HepG2 (cell line): ENCODE data around the gene ALOXE3. TPM values are rescaled to one million over a fixed set of nuclear protein-coding genes. Genes with fewer than 3 reads are reported as not detected.

Experiments
- HNF4A ChIP-seq: sonication (generic); formaldehyde crosslinking; IDR thresholded peaks from 2 replicates; pipeline ENCODE4 v1.4.0; 2020; ENCODE audit warnings: missing genetic modification reagents
- KDM3A ChIP-seq: IDR thresholded peaks from 2 replicates; pipeline ENCODE4 v1.6.1; 2018; ENCODE audit warnings: low read depth, missing compliant biosample characterization
- MAF1 ChIP-seq: sonication (generic); formaldehyde crosslinking; IDR thresholded peaks from 2 replicates; pipeline ENCODE4 v1.5.0; 2020; ENCODE audit warnings: missing genetic modification reagents, borderline replicate concordance
- NFATC3 ChIP-seq: sonication (generic); formaldehyde crosslinking; IDR thresholded peaks from 2 replicates; pipeline ENCODE4 v1.5.1; 2020; ENCODE audit warnings: mild to moderate bottlenecking, missing genetic modification reagents
- NONO ChIP-seq, 2 experiments: fragments of 450-650 bp in 1 of 2; sonication (generic) in 1 of 2; formaldehyde crosslinking in 1 of 2; IDR thresholded peaks in 1 of 2; conservative IDR thresholded peaks in 1 of 2; 2 replicates each; pipeline versions ENCODE4 v1.6.1 to v1.8.0; 2017 to 2022; ENCODE audit warnings: mild to moderate bottlenecking in 1 of 2, missing genetic modification reagents in 1 of 2, moderate library complexity in 1 of 2
- PAF1 ChIP-seq: IDR thresholded peaks from 2 replicates; pipeline ENCODE4 v1.6.1; 2016; ENCODE audit warnings: missing genetic modification reagents, missing compliant biosample characterization
- SAFB2 ChIP-seq: sonication (generic); formaldehyde crosslinking; IDR thresholded peaks from 2 replicates; pipeline ENCODE4 v1.5.1; 2020; ENCODE audit warnings: missing genetic modification reagents, low read depth, mild to moderate bottlenecking, borderline replicate concordance
- STAG1 ChIP-seq: sonication (generic); formaldehyde crosslinking; IDR thresholded peaks from 2 replicates; pipeline ENCODE4 v1.4.0; 2020; ENCODE audit warnings: missing genetic modification reagents
- SYNCRIP ChIP-seq: fragments of 200-400 bp; formaldehyde crosslinking; IDR thresholded peaks from 2 replicates; pipeline ENCODE4 v1.6.1; 2018; ENCODE audit warnings: mild to moderate bottlenecking, low read depth, low read length; ENCODE audit not compliant: insufficient read depth
- ZNF12 ChIP-seq: sonication (generic); formaldehyde crosslinking; IDR thresholded peaks from 2 replicates; pipeline ENCODE4 v1.5.0; 2020; ENCODE audit warnings: missing genetic modification reagents
- ZNF235 ChIP-seq: sonication (generic); formaldehyde crosslinking; IDR thresholded peaks from 2 replicates; pipeline ENCODE4 v1.8.1; 2023; ENCODE audit warnings: mild to moderate bottlenecking, missing genetic modification reagents, borderline replicate concordance
- ZNF343 ChIP-seq: sonication (generic); formaldehyde crosslinking; IDR thresholded peaks from 2 replicates; pipeline ENCODE4 v1.4.0; 2020; ENCODE audit warnings: mild to moderate bottlenecking, missing genetic modification reagents
- ZNF543 ChIP-seq: sonication (generic); formaldehyde crosslinking; IDR thresholded peaks from 2 replicates; pipeline ENCODE4 v1.4.0; 2020; ENCODE audit warnings: mild to moderate bottlenecking, missing genetic modification reagents
- ZNF678 ChIP-seq: sonication (generic); formaldehyde crosslinking; IDR thresholded peaks from 2 replicates; pipeline ENCODE4 v1.4.0; 2020; ENCODE audit warnings: mild to moderate bottlenecking, missing genetic modification reagents
- ZNF747 ChIP-seq: sonication (generic); formaldehyde crosslinking; IDR thresholded peaks from 2 replicates; pipeline ENCODE4 v1.8.1; 2023; ENCODE audit warnings: missing genetic modification reagents, mild to moderate bottlenecking, borderline replicate concordance
- polyA plus RNA-seq, 8 experiments: library from polyadenylated mRNA; depleted of rRNA in 3 of 8; stranded (reverse) in 7 of 8; unstranded in 1 of 8; fragments of >200 nt; fragmentation: Illumina TruSeq in 4 of 8; extraction: Trizol in 4 of 8; gene quantifications; 2 replicates each; pipeline versions ENCODE4 v1.2.1 to v1.2.3, GENCODE V29; 2011 to 2016; ENCODE audit warnings: low read depth in 4 of 8, missing spikeins in 1 of 8, mixed read lengths in 1 of 8; ENCODE audit not compliant: insufficient read depth in 1 of 8
- total RNA-seq, 5 experiments: library from RNA; depleted of rRNA; stranded (reverse); fragments of >200 nt; fragmentation: Illumina TruSeq; extraction: Trizol; gene quantifications; 2 replicates each; pipeline ENCODE4 v1.2.3, GENCODE V29; 2016; ENCODE audit warnings: low read depth in 1 of 5
- TF ChIP-seq, protein P1 (sequence below): sonication (generic); formaldehyde crosslinking; IDR thresholded peaks from 2 replicates; pipeline ENCODE4 v1.4.0; 2020; ENCODE audit warnings: missing genetic modification reagents, borderline replicate concordance
- TF ChIP-seq, protein P2 (sequence below): sonication (generic); formaldehyde crosslinking; IDR thresholded peaks from 2 replicates; pipeline ENCODE4 v1.5.0; 2020; ENCODE audit warnings: missing genetic modification reagents, mild to moderate bottlenecking, borderline replicate concordance
- TF ChIP-seq, protein P3 (sequence below): sonication (generic); IDR thresholded peaks from 2 replicates; pipeline ENCODE4 v1.6.1; 2016; ENCODE audit warnings: low read depth, borderline replicate concordance
- TF ChIP-seq, protein P4 (sequence below): sonication (generic); formaldehyde crosslinking; IDR thresholded peaks from 2 replicates; pipeline ENCODE4 v1.4.0; 2020; ENCODE audit warnings: mild to moderate bottlenecking, missing genetic modification reagents
- TF ChIP-seq, protein P5 (sequence below): sonication (generic); formaldehyde crosslinking; IDR thresholded peaks from 2 replicates; pipeline ENCODE4 v1.9.0; 2022; ENCODE audit warnings: low read depth, missing genetic modification reagents

The ALOXE3 gene
- total and polyA plus RNA-seq, 2 of the 13 experiments (the other 11 are each of a cell fraction or from before 2014, with no cell fraction given): 0.07 TPM; not detected in 1

DNA sequence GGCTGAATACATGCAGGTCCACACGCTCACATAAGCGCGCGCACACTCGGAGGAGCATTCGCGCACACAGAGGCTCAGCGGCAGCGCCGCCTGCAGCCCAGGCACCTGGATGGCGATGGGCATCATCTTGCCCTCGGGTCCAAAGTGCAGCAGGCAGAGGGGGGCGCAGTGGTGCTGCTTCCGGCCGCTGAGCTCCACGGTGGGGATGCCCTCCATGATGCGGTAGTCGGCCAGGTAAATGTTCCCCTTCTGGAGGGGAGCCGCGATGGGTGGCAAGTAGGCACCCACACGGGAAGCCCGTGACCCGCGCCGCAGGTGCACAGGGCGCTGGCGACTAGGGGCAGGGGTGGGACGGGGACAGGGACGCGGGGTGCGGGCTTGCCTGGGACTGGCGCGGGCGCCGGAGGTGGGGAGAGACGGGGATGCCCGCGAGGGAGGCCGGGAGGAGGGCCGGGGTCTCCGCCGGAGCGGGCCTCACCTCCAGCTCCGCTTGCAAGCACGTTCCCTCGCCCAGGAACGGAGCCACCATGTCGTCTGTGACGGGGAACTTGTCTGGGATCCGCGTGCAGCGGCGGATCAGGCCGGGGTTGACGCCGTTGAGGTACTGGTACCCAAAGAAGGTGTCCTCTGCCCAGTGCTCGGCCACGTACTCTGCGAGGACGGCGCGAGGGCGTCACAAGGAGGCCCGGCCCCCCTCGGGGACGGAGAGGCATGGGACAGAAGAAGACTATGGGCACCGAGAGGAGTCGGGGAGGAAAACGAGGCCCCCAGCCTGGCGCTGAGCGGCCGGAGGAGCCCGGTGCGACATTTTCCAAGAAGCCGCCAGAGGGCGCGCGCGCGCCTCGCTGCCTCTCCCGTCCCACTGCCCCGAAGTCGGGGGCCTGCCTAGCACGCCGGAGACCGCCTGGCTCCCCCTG lies 38.8 kb downstream of the ALOXE3 start (continued):
- TF ChIP-seq, protein P1, sequence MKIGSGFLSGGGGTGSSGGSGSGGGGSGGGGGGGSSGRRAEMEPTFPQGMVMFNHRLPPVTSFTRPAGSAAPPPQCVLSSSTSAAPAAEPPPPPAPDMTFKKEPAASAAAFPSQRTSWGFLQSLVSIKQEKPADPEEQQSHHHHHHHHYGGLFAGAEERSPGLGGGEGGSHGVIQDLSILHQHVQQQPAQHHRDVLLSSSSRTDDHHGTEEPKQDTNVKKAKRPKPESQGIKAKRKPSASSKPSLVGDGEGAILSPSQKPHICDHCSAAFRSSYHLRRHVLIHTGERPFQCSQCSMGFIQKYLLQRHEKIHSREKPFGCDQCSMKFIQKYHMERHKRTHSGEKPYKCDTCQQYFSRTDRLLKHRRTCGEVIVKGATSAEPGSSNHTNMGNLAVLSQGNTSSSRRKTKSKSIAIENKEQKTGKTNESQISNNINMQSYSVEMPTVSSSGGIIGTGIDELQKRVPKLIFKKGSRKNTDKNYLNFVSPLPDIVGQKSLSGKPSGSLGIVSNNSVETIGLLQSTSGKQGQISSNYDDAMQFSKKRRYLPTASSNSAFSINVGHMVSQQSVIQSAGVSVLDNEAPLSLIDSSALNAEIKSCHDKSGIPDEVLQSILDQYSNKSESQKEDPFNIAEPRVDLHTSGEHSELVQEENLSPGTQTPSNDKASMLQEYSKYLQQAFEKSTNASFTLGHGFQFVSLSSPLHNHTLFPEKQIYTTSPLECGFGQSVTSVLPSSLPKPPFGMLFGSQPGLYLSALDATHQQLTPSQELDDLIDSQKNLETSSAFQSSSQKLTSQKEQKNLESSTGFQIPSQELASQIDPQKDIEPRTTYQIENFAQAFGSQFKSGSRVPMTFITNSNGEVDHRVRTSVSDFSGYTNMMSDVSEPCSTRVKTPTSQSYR (CRISPR knock-in tag): peak; percentile 60; the same call in 1 of the 2 replicates
- TF ChIP-seq NONO (IDR thresholded peaks at IDR 0.05): no peak
- peak; percentile 71; the same call in 1 of the 2 replicates for TF ChIP-seq NONO (CRISPR knock-in tag; conservative IDR thresholded peaks at IDR 0.05)
- TF ChIP-seq, protein P2, sequence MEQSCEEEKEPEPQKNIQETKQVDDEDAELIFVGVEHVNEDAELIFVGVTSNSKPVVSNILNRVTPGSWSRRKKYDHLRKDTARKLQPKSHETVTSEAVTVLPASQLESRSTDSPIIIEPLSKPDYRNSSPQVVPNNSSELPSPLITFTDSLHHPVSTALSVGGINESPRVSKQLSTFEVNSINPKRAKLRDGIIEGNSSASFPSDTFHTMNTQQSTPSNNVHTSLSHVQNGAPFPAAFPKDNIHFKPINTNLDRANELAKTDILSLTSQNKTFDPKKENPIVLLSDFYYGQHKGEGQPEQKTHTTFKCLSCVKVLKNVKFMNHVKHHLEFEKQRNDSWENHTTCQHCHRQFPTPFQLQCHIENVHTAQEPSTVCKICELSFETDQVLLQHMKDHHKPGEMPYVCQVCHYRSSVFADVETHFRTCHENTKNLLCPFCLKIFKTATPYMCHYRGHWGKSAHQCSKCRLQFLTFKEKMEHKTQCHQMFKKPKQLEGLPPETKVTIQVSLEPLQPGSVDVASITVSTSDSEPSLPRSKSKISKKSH: 0 out of 2 replicates have a peak, but pooled peaks have one; percentile 15
- peak; percentile 62 for TF ChIP-seq STAG1 (CRISPR knock-in tag)
- peak; percentile 70 for TF ChIP-seq ZNF747 (CRISPR knock-in tag)
- TF ChIP-seq ZNF12: 0 out of 2 replicates have a peak, but pooled peaks have one; percentile 13
- TF ChIP-seq MAF1: 0 out of 2 replicates have a peak, but pooled peaks have one; percentile 36
- peak; percentile 22; the same call in 1 of the 2 replicates for TF ChIP-seq NFATC3 (CRISPR knock-in tag)
- TF ChIP-seq, protein P3, sequence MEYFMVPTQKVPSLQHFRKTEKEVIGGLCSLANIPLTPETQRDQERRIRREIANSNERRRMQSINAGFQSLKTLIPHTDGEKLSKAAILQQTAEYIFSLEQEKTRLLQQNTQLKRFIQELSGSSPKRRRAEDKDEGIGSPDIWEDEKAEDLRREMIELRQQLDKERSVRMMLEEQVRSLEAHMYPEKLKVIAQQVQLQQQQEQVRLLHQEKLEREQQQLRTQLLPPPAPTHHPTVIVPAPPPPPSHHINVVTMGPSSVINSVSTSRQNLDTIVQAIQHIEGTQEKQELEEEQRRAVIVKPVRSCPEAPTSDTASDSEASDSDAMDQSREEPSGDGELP: no peak
- TF ChIP-seq, protein P4, sequence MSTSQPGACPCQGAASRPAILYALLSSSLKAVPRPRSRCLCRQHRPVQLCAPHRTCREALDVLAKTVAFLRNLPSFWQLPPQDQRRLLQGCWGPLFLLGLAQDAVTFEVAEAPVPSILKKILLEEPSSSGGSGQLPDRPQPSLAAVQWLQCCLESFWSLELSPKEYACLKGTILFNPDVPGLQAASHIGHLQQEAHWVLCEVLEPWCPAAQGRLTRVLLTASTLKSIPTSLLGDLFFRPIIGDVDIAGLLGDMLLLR (CRISPR knock-in tag): peak; percentile 30; the same call in 1 of the 2 replicates
- TF ChIP-seq KDM3A (CRISPR knock-in tag): peak; percentile 39; the same call in 1 of the 2 replicates
- peak; percentile 98 for TF ChIP-seq HNF4A (CRISPR knock-in tag)
- TF ChIP-seq, protein P5, sequence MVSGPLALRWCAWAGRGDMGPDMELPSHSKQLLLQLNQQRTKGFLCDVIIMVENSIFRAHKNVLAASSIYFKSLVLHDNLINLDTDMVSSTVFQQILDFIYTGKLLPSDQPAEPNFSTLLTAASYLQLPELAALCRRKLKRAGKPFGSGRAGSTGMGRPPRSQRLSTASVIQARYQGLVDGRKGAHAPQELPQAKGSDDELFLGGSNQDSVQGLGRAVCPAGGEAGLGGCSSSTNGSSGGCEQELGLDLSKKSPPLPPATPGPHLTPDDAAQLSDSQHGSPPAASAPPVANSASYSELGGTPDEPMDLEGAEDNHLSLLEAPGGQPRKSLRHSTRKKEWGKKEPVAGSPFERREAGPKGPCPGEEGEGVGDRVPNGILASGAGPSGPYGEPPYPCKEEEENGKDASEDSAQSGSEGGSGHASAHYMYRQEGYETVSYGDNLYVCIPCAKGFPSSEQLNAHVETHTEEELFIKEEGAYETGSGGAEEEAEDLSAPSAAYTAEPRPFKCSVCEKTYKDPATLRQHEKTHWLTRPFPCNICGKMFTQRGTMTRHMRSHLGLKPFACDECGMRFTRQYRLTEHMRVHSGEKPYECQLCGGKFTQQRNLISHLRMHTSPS (CRISPR knock-in tag): peak; percentile 87
- no peak for TF ChIP-seq ZNF678 (CRISPR knock-in tag)
- 0 out of 2 replicates have a peak, but pooled peaks have one; percentile 35 for TF ChIP-seq ZNF543 (CRISPR knock-in tag)
- no peak for TF ChIP-seq SAFB2
- TF ChIP-seq PAF1: no peak
- TF ChIP-seq ZNF235: no peak
- no peak for TF ChIP-seq SYNCRIP
- no peak for TF ChIP-seq ZNF343 (CRISPR knock-in tag)
